Measurements from ENCODE around the gene MIEF2.

- TF ChIP-seq REST (IDR thresholded peaks at IDR 0.05; ENCODE audit: low read depth, low read length), result no peak
- TF ChIP-seq TAF1 (IDR thresholded peaks at IDR 0.05; ENCODE audit: borderline replicate concordance, low read depth, low read length), result no peak
- TF ChIP-seq GABPA (IDR thresholded peaks at IDR 0.05; ENCODE audit: low read depth), result no peak
- TF ChIP-seq CTCF (IDR thresholded peaks at IDR 0.05), result no peak
- no peak for TF ChIP-seq RAD21 (IDR thresholded peaks at IDR 0.05; ENCODE audit: low read length)
- no peak for TF ChIP-seq POLR2AphosphoS5 (IDR thresholded peaks at IDR 0.05; ENCODE audit: low read depth, low read length)
- no peak; the same call in 1 of the 2 replicates for TF ChIP-seq MAX (IDR thresholded peaks at IDR 0.05; ENCODE audit: low read depth)
- no peak for TF ChIP-seq SIN3A (IDR thresholded peaks at IDR 0.05; ENCODE audit: borderline replicate concordance, low read depth, low read length)
- no peak for TF ChIP-seq EZH2phosphoT487 (IDR thresholded peaks at IDR 0.05; ENCODE audit: borderline replicate concordance, low read depth)
- no peak for TF ChIP-seq EP300 (IDR thresholded peaks at IDR 0.05; ENCODE audit: borderline replicate concordance in 1 of 2, low read depth in 1 of 2, low read length in 1 of 2)
Measured at GRCh38 chr17:18314059-18314730, 53.7 kb downstream of the MIEF2 start.

All from SK-N-SH (cell line).